Measurements from ENCODE around the gene YKT6. TPM values are rescaled to one million over a fixed set of nuclear protein-coding genes. Genes with fewer than 3 reads are reported as not detected.

YKT6 gene
- total RNA-seq, 1 donor from 2014 or later = 82.4 TPM

DNA sequence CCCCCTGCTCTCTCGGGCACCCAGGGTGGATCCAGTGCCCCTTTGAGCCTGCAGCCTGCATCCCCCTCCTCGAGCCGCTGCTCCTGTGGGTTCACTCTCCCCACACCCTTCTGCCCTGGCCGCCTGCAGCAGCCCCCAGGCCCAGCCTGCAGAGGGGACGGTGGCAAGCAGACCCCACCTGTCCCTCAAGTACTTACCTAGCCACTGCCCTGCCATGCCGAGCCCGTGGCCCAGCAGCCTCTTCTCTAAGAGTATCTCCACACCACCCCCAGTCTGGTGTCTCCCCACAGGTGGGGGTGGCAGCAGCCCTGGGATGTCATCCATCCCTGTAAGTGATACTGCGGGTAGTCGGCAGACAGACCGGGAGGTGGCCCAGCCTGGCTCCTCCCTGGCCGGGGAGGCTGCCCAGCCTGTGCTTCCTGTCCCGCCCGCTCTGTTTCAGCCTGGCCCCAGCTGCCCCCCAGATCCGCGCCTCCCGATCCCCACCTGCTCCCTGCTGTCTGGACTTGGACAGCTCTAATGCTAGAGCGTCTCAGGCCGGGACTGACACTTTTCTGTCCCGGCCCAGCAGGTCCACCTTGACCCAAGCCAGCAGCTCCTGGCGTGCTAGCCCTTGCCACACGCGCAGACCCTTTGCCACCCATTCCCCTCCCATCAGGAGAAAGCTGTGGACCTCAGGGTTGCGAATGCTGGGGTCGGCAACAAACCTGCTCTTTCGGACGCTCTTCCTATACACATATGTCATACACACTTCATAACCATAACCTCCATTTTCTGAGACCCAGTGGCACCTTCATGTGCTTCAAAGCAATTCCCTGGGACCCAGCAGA lies 25.0 kb downstream of the YKT6 start:
- no peak for DNase-seq (ENCODE audit: extremely low spot score, unreplicated experiment)
- no peak overlapping the region for H3K4me3 Mint-ChIP-seq
- no peaks in the 10 kb centered on the region for H3K36me3 Mint-ChIP-seq
- no peak overlapping the region for H3K27ac Mint-ChIP-seq
- peaks cover 4% of the 10 kb centered on the region for H3K27me3 Mint-ChIP-seq
- H3K4me1 Mint-ChIP-seq (ENCODE audit: unreplicated experiment) = peaks cover 12% of the 10 kb centered on the region
- TF ChIP-seq, protein P1, sequence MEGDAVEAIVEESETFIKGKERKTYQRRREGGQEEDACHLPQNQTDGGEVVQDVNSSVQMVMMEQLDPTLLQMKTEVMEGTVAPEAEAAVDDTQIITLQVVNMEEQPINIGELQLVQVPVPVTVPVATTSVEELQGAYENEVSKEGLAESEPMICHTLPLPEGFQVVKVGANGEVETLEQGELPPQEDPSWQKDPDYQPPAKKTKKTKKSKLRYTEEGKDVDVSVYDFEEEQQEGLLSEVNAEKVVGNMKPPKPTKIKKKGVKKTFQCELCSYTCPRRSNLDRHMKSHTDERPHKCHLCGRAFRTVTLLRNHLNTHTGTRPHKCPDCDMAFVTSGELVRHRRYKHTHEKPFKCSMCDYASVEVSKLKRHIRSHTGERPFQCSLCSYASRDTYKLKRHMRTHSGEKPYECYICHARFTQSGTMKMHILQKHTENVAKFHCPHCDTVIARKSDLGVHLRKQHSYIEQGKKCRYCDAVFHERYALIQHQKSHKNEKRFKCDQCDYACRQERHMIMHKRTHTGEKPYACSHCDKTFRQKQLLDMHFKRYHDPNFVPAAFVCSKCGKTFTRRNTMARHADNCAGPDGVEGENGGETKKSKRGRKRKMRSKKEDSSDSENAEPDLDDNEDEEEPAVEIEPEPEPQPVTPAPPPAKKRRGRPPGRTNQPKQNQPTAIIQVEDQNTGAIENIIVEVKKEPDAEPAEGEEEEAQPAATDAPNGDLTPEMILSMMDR (conservative IDR thresholded peaks at IDR 0.05) = no peak
- H3K9me3 Mint-ChIP-seq = no peaks in the 10 kb centered on the region

DNA sequence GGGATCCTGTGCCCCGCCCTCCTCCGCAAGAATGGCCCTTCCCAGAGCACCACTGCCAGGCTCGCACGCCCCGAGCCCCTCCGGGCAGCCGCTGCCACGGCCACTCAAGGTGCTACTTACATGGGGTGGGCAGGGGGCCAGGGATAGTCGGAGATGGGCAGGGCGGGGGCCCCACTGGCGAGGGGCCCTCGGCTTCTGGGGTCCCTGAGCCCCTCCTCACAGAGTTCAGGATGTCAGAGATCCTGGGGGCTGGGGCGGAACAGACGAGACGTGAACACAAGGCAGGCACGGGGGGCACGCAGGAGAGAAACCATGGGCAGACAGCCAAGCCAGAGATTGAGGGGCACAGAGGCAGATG lies 25.6 kb downstream of the YKT6 start:
- Mint-ChIP-seq H3K27me3 (peaks cover 4% of the 10 kb centered on the region), H3K36me3 (no peaks in the 10 kb centered on the region), H3K27ac (no peak overlapping the region), H3K9me3 (no peaks in the 10 kb centered on the region), H3K4me1 (ENCODE audit: unreplicated experiment) (peaks cover 12% of the 10 kb centered on the region), H3K4me3 (no peak overlapping the region)
- TF ChIP-seq, protein P1 (conservative IDR thresholded peaks at IDR 0.05) = no peak
- no peak for DNase-seq (ENCODE audit: extremely low spot score, unreplicated experiment)

DNA sequence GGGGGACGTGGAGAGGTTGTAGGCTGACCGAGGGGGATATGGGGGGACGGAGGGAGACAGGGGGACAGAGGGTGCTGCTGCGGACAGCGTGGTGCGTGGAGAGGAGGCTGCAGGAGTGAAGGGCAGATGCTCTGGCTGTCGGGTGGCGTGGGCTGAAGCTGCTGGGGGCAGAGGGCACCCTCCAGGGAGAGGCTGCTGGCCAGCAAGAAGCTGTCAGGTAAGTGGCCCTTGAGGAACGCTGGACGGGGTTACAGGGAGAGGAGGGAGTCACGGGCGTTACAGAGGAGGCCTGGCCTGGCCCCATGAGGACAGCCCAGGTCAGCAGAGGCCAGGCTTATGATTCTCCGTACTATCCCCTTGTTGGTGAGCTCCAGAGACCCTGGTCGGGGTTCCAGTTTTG lies 27.1 kb downstream of the YKT6 start:
- TF ChIP-seq, protein P1 (conservative IDR thresholded peaks at IDR 0.05) = no peak
- H3K27me3 Mint-ChIP-seq = peaks cover 4% of the 10 kb centered on the region
- no peak overlapping the region for H3K4me3 Mint-ChIP-seq
- no peaks in the 10 kb centered on the region for H3K9me3 Mint-ChIP-seq
- peaks cover 12% of the 10 kb centered on the region for H3K4me1 Mint-ChIP-seq (ENCODE audit: unreplicated experiment)
- H3K36me3 Mint-ChIP-seq = no peaks in the 10 kb centered on the region
- H3K27ac Mint-ChIP-seq = no peak overlapping the region
- DNase-seq (ENCODE audit: extremely low spot score, unreplicated experiment) = no peak

DNA sequence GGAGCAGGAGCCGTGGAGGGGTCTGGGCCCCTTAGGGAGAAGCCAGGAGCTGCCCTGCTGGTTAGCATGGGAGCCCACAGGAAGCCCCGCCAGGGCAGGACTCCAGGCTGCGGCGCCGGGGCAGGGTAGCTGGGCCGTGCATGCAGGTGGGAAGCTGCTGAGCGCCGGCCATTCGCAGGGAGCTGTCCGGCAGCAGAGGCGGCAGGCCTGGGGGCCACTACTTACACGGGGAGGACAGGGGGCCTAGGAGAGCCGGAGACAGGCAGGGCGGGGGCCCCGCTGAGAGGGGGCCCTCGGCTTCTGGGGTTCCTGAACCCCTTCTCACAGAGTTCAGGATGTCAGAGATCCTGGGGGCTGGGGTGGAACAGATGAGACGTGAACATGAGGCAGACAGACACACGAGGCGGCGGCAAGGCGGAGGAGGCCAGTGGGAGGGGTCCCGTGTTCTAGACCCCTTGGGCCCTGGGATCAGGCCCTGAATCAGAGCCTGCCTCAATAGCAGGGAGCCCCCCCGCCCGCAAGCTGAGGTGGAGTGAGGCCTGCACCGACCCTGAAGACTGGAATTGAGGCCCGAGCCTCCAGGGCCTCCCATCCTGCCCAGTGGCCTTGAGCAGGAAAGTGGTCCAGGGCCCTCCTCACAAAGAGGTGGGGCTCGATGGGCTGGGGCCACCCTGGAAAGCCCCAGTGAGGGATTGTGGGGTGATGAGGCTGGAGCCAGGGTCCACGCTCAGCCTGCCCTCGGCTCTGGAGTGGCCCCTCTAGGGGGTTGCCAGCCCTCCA lies 28.0 kb downstream of the YKT6 start:
- TF ChIP-seq, protein P1 (conservative IDR thresholded peaks at IDR 0.05) = no peak
- H3K27ac Mint-ChIP-seq = no peak overlapping the region
- DNase-seq (ENCODE audit: extremely low spot score, unreplicated experiment) = no peak
- H3K9me3 Mint-ChIP-seq = no peaks in the 10 kb centered on the region
- H3K4me3 Mint-ChIP-seq = no peak overlapping the region
- H3K36me3 Mint-ChIP-seq = no peaks in the 10 kb centered on the region
- H3K4me1 Mint-ChIP-seq (ENCODE audit: unreplicated experiment) = peaks cover 7% of the 10 kb centered on the region
- H3K27me3 Mint-ChIP-seq = peaks cover 1% of the 10 kb centered on the region

DNA sequence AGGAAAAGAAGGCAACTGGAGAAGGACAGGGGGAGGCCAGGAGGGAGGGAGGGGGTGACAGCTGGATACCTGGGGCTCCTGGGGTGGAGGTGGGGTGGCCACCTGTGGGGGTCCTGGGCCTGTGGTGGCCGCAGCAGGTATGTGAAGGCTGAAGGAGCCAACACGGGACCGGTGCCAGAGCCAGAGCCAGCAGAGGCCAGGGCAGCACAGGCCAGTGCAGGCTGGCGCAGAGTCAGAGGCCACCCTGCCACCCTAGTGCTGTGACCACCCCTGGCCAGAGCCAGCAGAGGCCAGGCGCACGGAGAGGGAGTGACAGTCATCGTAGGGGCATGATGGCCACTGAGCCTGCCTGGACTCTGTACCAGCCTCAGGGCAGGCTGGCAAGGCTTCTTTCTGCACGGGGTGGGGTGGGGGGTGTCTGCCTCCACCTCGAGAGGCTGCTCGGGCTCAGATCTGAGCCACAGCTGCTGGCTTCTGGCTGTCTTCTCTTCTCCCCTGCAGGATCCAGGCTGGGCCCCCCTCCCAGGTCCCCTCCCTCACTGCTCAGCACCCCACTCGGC lies 28.8 kb downstream of the YKT6 start:
- Mint-ChIP-seq H3K9me3 (no peaks in the 10 kb centered on the region), H3K27me3 (no peaks in the 10 kb centered on the region), H3K27ac (no peak overlapping the region), H3K4me1 (ENCODE audit: unreplicated experiment) (peaks cover 4% of the 10 kb centered on the region), H3K4me3 (no peak overlapping the region), H3K36me3 (no peaks in the 10 kb centered on the region)
- TF ChIP-seq, protein P1 (conservative IDR thresholded peaks at IDR 0.05) = no peak
- DNase-seq (ENCODE audit: extremely low spot score, unreplicated experiment) = no peak
